Omental fat pad (tissue), 4 donors: Measurements from ENCODE around the gene MAGI2. TPM values are rescaled to one million over a fixed set of nuclear protein-coding genes. Genes with fewer than 3 reads are reported as not detected.

Experiments used
- ATAC-seq: fragments of 150-250 bp; one replicate; pipeline ENCODE4 v1.9.1; 2016; ENCODE audit warnings: mild to moderate bottlenecking, moderate library complexity; ENCODE audit not compliant: low FRiP score
- DNase-seq: peaks from one replicate; pipeline ENCODE4 v3.0.0-alpha.2; 2019; ENCODE audit warnings: low spot score
- CTCF ChIP-seq, 3 donors: fragments of 450-650 bp; IDR thresholded peaks; one replicate each; pipeline ENCODE4 v1.5.1; 2016 to 2017; ENCODE audit warnings: antibody characterized with exemption in 3 of 3, mild to moderate bottlenecking in 3 of 3, moderate library complexity in 2 of 3
- total RNA-seq, 4 donors: library from RNA; depleted of rRNA; stranded (reverse); fragments of >200 nt; gene quantifications; one replicate each; pipeline ENCODE4 v1.1.0, GENCODE V29; 2016

MAGI2 gene
- total RNA-seq, 4 donors from 2014 or later = 9.3 to 20.6 (median 13.2) TPM

GRCh38 chr7:78490524-78490923 is 962.9 kb downstream of the MAGI2 start:
- no peak for DNase-seq
- no peak for TF ChIP-seq CTCF (IDR thresholded peaks at IDR 0.05)
- ATAC-seq = no peak

- no peak for TF ChIP-seq CTCF (IDR thresholded peaks at IDR 0.05)
- DNase-seq (no peak), ATAC-seq (no peak)
Observed at GRCh38 chr7:78489476-78490240, 963.8 kb downstream of the MAGI2 start.

- DNase-seq (no peak), ATAC-seq (no peak)
- no peak for TF ChIP-seq CTCF (IDR thresholded peaks at IDR 0.05)
Observed at GRCh38 chr7:78487464-78487863, 966.0 kb downstream of the MAGI2 start.

- DNase-seq (no peak), ATAC-seq (no peak)
- TF ChIP-seq CTCF (IDR thresholded peaks at IDR 0.05) = no peak
Observed at GRCh38 chr7:78479348-78479747, 974.1 kb downstream of the MAGI2 start.

- DNase-seq = no peak
Observed at GRCh38 chr7:78476851-78477405, 976.5 kb downstream of the MAGI2 start.

GRCh38 chr7:78473571-78474301 is 979.7 kb downstream of the MAGI2 start:
- ATAC-seq (no peak), DNase-seq (no peak)
- TF ChIP-seq CTCF (IDR thresholded peaks at IDR 0.05) = no peak

More at GRCh38 chr7:78476851-78477405, 976.5 kb downstream of the MAGI2 start:
- TF ChIP-seq CTCF (IDR thresholded peaks at IDR 0.05) = no peak
- no peak for ATAC-seq
